ENCODE data around the gene CSMD2.
"Not testable (repeated sequence)": the region's sequence is repeated elsewhere in the genome, so short reads cannot be mapped to it uniquely, and the experiment has no call there.

CSMD2 gene

DNA sequence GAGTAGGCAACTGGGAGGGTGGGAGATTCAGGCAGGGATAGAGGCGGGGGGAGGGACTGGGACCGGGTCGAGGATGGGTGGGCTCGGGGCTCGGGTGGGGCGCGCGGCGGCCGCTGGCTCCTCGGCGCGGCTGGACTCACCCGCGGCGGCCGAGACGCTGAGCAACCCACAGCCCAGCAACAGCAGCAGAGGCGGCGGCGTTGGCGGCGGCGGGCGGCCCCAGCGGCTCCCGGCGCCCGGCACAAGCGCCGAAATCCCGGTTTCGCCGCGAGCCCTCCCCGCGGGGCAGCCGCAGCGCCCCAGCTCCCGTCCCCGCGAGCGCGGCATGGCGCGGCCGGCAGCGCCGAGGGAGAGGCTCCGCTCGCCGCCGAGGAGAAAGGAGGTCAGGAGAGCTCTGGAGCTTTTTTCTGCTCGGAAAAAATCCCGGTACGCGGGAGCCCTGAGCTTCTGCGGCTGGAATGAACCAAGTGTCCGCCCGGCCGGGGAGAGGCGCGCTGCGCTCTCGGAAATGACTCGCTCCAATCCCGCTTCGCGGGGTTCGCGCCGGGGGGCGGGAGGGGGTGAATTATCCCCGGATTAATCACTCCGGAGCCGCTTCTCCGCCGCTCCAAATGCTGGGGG, at the start of gene CSMD2:
Gene CSMD2, minus strand, starts transcription at position 460 of the 621 bp plus-strand sequence. Its CDS starts 133 bp downstream, at position 327.
- DNase-seq, result no peak

- DNase-seq, result no peak
Measured at GRCh38 chr1:34213956-34214355, 48.9 kb upstream of the CSMD2 start.

GRCh38 chr1:34212673-34213072, 47.6 kb upstream of the CSMD2 start:
- no peak for DNase-seq

DNA sequence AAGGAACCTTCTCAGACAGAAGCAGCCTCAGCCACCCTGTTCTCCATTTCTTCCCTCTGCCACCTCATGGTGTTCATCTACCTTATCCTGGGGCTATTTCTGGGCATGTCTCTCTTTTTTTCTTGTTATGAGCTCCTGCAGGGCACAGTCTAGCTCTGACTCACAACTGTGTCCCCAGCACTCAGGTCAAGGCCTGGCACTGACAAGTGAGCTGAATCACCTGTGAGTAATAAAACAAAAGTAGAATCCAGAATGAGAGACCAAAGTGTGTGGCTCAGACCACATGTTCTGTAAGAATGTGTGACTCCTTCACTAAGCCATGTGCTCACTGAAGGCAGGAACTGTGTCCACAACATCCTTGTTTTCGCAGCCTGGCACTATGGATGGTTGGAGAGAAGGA, 34.9 kb upstream of the CSMD2 start:
- peak; percentile 8 for DNase-seq

GRCh38 chr1:34192621-34193020, 27.6 kb upstream of the CSMD2 start:
- no peak for DNase-seq

DNA sequence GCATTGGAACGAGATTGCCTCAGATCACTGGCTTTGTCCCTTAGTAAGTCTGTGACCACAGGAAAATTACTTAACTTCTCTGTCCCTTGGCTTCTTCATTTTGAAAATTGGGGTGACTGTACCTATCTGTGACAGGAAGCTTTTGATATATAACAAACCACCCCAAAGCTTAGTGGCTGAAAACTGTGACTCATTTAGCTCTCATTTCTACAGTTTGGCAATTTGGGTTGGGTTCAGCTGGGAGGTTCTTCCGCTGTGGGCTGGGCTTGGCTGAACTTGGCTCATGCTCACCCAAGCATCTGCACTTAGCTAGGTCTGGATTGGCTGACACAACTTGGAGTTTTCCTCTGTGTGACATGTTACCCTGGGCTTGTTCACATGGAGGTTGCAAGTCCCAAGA, 25.7 kb upstream of the CSMD2 start:
- peak; percentile 1 for DNase-seq

DNA sequence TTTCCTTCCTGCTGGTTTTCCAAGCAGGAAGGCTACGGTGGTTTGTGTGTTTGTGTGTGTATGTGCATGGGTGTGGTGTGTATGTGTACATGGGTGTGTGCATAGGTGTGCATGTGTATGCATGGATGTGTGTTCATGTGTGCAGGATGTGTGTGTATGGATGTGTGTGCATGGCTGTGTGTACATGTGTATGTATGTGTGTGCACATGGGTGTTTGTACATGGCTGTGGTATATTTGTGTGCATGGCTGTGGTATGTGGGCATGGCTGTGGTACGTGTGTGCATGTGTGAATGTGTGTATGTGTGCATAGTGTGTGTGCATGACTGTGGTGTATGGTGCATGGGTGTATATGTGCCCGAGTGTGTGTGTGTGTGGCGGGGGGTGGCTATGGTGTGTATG, 24.0 kb upstream of the CSMD2 start:
- DNase-seq, result no peak

- DNase-seq, result no peak
Measured at GRCh38 chr1:34188418-34188817, 23.4 kb upstream of the CSMD2 start.

DNA sequence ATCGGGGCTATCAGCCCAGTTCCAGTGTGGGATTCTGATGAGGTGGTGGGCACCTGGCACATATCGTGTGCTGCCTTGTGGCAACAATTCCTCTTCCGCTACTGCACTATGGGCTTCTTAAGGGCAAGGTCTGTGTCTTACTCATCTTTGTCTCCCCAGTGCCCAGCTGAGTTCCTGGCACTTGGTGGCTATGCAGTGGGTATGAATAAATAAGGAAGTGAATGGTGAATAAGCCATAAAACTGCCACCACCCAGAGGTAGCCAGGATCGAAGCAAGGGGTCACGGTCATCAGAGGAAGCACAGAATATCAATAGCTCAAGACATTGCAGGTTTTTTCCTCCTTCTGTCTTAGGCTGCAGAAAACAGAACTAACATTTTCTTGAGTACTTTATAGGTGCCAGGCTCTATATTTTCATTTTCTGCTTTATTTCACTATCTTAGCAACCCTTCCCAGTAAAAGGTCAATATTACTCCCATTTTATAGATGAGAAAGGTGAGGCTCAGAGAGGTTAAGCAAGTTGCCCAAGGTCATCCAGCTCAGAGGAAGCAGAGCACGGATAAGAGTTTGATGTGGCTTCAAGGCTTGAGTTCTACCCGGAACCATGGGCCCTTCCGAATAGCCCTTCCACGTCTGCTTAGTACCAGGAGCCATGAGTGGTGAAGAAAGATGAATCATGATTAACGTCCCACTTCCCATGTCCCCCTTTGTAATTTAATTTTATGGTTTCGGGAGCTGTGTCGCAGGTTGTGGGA, 21.9 kb upstream of the CSMD2 start:
- DNase-seq, result no peak

- DNase-seq, result not testable (repeated sequence)
Measured at GRCh38 chr1:34183381-34183780, 18.4 kb upstream of the CSMD2 start.

GRCh38 chr1:34178072-34178471, 13.0 kb upstream of the CSMD2 start:
- no peak for DNase-seq

- no peak for DNase-seq
Measured at GRCh38 chr1:34176830-34177603, 12.0 kb upstream of the CSMD2 start, which contains the start of gene C1orf94. C1orf94 (plus strand) TSS chr1:34176907; CDS start chr1:34177790, 883 bp downstream.

DNA sequence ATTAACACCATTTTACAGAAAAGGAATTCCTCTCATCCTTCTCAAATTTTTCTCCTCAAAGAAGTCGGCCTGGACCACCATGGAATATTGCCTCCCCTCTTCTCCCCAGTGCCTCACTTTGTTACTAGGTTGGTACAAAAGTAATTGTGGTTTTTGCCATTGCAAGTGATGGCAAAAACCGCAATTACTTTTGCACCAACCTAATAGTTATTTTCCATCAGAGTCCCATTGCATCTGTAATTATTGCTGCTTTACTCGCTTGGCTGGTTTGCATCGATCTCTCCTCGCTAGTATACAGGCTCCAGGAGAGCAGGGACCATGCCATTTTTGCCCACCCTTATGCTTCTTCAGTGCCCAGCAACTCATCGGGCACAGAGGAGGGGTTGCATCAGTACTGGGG, 10.7 kb upstream of the CSMD2 start:
- no peak for DNase-seq

- no peak for DNase-seq
Measured at GRCh38 chr1:34167389-34167788, 2.4 kb upstream of the CSMD2 start.

GRCh38 chr1:34166625-34167361, 1.8 kb upstream of the CSMD2 start:
- no peak for DNase-seq

DNA sequence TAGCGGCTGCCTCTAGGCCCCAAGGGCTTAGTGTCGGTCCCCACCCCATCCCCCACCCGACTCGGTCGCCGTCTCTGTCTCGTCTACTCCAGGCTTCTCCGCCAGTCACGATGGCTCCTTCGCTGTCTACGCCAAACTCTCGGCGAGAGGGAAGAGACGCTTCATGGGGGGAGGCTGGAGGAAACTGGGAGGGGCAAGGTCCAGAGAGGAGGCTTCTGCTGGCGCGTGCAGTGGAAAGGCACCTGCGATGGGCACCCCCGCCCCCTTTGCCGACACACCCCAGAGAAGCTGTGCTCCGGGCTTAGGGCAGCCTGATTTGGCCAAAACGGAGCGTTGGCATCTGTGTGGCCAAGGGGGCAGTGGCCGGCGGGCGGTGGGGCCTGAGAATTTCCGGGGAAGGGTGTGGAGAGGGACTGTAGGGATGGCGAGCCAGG, 1.2 kb upstream of the CSMD2 start:
- DNase-seq, result no peak

DNA sequence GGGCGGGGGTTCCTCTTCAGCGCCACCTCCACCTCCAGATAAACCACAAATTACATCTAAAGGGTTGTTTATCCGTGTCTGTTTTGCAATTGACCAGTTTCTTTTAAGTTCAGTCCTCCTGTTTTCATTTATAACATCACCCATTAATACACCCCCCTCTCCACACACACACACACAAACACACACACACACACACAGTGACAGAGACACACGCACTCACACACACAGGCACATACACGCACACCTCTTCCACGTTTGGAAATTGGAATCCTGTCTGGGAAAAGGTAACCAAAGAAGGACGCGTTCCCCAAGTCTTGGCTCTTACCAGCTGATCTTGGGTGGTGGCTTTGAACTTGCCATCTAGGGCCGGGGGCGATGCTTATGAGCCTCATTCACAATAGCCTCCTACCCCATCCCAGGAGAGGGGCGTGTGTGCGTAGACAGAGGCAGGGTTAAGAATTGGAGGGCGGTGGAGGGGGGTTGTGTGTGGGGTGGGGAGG, 442 bp upstream of the CSMD2 start:
- DNase-seq, result no peak

- no peak for DNase-seq
Measured at GRCh38 chr1:34163792-34164731, 968 bp downstream of the CSMD2 start.

DNA sequence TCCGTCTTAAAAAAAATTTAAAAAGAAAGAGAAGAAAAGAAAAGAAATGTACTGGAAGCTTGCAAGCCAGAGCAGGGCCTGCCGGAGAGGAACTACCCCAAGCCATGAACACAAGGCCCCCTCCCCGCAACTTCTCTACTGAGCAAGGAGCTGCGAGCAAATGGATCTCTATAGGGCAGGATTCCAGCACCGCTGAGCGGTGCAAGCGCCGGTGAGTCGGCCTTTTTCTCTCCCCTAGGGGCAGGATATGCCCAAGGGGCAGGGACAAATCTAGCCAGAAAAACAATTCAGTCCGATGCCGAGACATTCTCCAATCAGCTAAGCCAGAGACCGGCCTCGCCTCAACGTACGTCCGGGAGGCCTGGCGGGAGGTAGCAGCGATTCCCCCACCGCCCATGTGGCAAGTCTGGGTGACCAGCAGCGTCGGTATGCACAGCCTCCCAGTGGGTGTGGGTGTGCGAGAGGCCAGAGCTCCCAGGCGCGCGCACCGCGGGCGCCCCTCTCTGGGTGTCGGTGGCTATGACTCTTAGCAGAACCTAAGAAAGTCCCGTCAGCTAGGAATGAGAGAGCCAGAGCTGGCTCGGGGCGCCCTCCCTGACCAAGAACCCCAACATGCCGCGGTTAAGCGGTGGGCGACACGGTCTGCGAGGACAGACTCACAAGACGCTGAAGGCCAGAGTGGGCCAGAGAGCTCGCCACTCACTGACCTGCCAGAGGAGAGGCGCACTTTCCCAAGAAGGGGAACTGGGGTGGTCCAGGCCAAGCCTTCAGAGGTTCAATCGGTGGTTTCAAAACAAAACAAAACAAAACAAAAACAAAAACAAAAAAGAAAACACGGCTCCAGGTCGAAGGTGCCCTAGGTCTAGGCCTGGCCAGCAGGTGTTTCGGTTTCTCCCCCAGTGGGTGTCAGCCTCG, 1.9 kb downstream of the CSMD2 start:
- DNase-seq, result peak; percentile 49

- DNase-seq, result no peak
Measured at GRCh38 chr1:34156739-34157138, 8.3 kb downstream of the CSMD2 start.

All from activated CD4-positive, alpha-beta T cell treated with anti-CD3 and anti-CD28 coated beads, Interleukin-2, amount 50 U/mL, for 16 hours (primary cell).